Adrenal gland (tissue), 12 donors: ENCODE results near the gene HSD17B2. TPM values are rescaled to one million over a fixed set of nuclear protein-coding genes. Genes with fewer than 3 reads are reported as not detected.

Experiments
- DNase-seq, 7 donors: peaks; one replicate each; pipeline ENCODE4 v3.0.0-alpha.2; 2019 to 2020
- H3K27ac ChIP-seq, 5 donors: fragments of 200-600 bp; sonication (generic) in 4 of 5; 1 replicate in 3 of 5; 2 replicates in 2 of 5; pipeline versions ENCODE4 v1.5.1 to v1.8.0; 2016 to 2020; ENCODE audit warnings: mild to moderate bottlenecking in 1 of 5
- H3K27me3 ChIP-seq: fragments of 200-600 bp; 2 replicates; pipeline ENCODE4 v1.8.0; 2021
- H3K36me3 ChIP-seq, 2 donors: fragments of 200-600 bp; replicated peaks in 1 of 2; 1 replicate in 1 of 2; 2 replicates in 1 of 2; pipeline versions ENCODE4 v1.5.1 to v1.8.0; 2018 to 2022
- H3K4me1 ChIP-seq, 2 donors: fragments of 200-600 bp; replicated peaks in 1 of 2; 1 replicate in 1 of 2; 2 replicates in 1 of 2; pipeline versions ENCODE4 v1.5.1 to v1.8.0; 2018 to 2021
- H3K4me3 ChIP-seq, 4 donors: fragments of 200-600 bp; sonication (generic) in 3 of 4; one replicate each; pipeline ENCODE4 v1.5.1; 2016 to 2018
- H3K9me3 ChIP-seq, 3 donors: fragments of 200-600 bp; sonication (generic) in 1 of 3; replicated peaks in 1 of 3; 1 replicate in 2 of 3; 2 replicates in 1 of 3; pipeline versions ENCODE4 v1.5.1 to v1.8.0; 2016 to 2021
- POLR2A ChIP-seq, 2 donors: fragments of 450-650 bp; IDR thresholded peaks; one replicate each; pipeline ENCODE4 v1.6.1; 2017; ENCODE audit warnings: antibody characterized with exemption in 2 of 2, mild to moderate bottlenecking in 2 of 2, moderate library complexity in 1 of 2
- WGBS, 4 donors: extraction: QIAGEN DNeasy Blood & Tissue Kit in 2 of 4; methylation state at CpG; one replicate each; pipeline versions ENCODE4 v1.1.5 to v1.1.7; 2013 to 2017; 5-methylcytosine and 5-hydroxymethylcytosine counted together
- intact Hi-C, 2 donors: fragments of 100-400 bp; cut with DNase I; formaldehyde crosslinking; loops; one replicate each; pipeline versions ENCODE4 v1.14.1 to v1.15.0; 2022 to 2023
- polyA plus RNA-seq, 3 donors: library from polyadenylated mRNA; stranded (reverse); fragments of 200-250 nt in 2 of 3; fragments of 350-450 nt in 1 of 3; fragmentation: Illumina TruSeq in 1 of 3; extraction: RNeasy Lipid Tissue Mini Kit (QIAGEN cat#74804) in 1 of 3; gene quantifications; one replicate each; pipeline ENCODE4 v1.2.3, GENCODE V29; 2013 to 2014
- total RNA-seq, 9 donors: library from RNA; depleted of rRNA in 4 of 9; stranded (reverse); fragments of >200 nt in 4 of 9; fragments of 120-200 nt in 1 of 9; fragmentation: NEBNext Ultra II Directional in 1 of 9; extraction: Animal tissue kit (Norgen Biotek cat#: 25700) in 1 of 9; gene quantifications; one replicate each; pipeline versions ENCODE4 v1.1.0 to v1.2.4, GENCODE V29; 2013 to 2023
- TF ChIP-seq, protein P1 (sequence below), 6 experiments: fragments of 450-650 bp in 4 of 6; fragments of 200-600 bp in 2 of 6; sonication (generic) in 1 of 6; IDR thresholded peaks; 1 replicate in 5 of 6; 2 replicates in 1 of 6; pipeline versions ENCODE4 v1.5.1 to v1.8.0; 2016 to 2021; ENCODE audit warnings: antibody characterized with exemption in 6 of 6, mild to moderate bottlenecking in 2 of 6, moderate library complexity in 1 of 6
- donor health status: healthy with polysubstance abuse.
- donor health status: Bipolar disorder and iron deficiency.
- donor health status: DM: yes; HTN: yes; CAD: no.
- donor health status: DM: no; HTN: no; CAD: no.
- donor health status: DM: no; HTN: no; CAD: no.
- donor health status: DM: yes; HTN: yes; CAD: no.

Gene HSD17B2
- total and polyA plus RNA-seq, 12 donors = 0.10 to 0.16 TPM; not detected in 10

DNA sequence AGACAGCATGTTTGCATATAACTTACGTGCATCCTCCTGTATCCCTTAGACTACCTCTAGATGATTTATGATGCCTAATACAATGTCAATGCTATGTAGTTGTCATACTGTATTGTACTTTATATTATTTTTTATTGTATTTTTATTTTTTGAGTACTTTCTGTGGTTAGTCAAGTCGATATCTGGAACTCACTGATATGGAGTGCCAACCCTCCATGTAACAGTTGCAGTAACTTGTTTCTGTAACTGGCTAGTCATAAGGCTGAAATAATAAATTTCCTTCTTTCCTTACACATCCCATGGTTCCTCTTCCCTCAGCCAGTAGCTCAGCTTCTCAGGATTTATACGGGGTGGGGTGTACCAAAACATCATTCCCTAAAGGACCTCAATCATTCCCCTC, 111.5 kb downstream of the HSD17B2 start:
- intact Hi-C loops = no loop called here
- DNase-seq = no peak
- Histone ChIP-seq H3K27ac (no peak overlapping the region), H3K9me3 (no peaks in the 10 kb centered on the region), H3K4me1 (no peaks in the 10 kb centered on the region), H3K36me3 (peaks cover 0 to 9% of the 10 kb centered on the region in 2 donors), H3K27me3 (no peaks in the 10 kb centered on the region), H3K4me3 (no peak overlapping the region)
- 59 to 92% (median 73%) methylated on average over 3 of the region's 3 CpGs for WGBS, 4 donors
- TF ChIP-seq, protein P1, sequence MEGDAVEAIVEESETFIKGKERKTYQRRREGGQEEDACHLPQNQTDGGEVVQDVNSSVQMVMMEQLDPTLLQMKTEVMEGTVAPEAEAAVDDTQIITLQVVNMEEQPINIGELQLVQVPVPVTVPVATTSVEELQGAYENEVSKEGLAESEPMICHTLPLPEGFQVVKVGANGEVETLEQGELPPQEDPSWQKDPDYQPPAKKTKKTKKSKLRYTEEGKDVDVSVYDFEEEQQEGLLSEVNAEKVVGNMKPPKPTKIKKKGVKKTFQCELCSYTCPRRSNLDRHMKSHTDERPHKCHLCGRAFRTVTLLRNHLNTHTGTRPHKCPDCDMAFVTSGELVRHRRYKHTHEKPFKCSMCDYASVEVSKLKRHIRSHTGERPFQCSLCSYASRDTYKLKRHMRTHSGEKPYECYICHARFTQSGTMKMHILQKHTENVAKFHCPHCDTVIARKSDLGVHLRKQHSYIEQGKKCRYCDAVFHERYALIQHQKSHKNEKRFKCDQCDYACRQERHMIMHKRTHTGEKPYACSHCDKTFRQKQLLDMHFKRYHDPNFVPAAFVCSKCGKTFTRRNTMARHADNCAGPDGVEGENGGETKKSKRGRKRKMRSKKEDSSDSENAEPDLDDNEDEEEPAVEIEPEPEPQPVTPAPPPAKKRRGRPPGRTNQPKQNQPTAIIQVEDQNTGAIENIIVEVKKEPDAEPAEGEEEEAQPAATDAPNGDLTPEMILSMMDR (IDR thresholded peaks at IDR 0.05) = no peak
- TF ChIP-seq POLR2A (IDR thresholded peaks at IDR 0.05) = no peak

DNA sequence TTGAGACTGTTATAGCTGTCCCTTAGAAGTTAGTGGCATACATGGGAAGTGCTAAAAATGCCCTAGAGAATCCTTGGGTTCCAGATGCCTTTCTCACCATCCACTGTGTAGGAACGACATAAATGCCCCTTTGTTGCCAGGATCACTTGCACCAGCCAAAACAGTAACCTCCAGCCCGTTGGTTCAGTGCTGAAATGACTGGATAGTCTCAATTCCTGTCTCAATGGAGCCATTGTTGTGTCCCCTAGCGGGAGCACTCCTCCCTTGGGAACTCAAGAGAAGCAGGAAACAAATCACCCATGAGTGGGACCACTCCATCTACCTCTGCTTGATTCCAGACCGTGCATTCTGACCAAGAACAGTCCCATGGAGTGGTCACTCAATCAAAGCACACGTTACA, 111.9 kb downstream of the HSD17B2 start:
- Histone ChIP-seq H3K27me3 (no peaks in the 10 kb centered on the region), H3K4me3 (no peak overlapping the region), H3K27ac (no peak overlapping the region), H3K9me3 (no peaks in the 10 kb centered on the region), H3K36me3 (peaks cover 0 to 9% of the 10 kb centered on the region in 2 donors), H3K4me1 (no peaks in the 10 kb centered on the region)
- WGBS, 4 donors = 81 to 95% (median 90%) methylated on average over 5 of the region's 5 CpGs
- intact Hi-C loops = no loop called here
- TF ChIP-seq, protein P1 (IDR thresholded peaks at IDR 0.05) = no peak
- TF ChIP-seq POLR2A (IDR thresholded peaks at IDR 0.05) = no peak
- no peak for DNase-seq

DNA sequence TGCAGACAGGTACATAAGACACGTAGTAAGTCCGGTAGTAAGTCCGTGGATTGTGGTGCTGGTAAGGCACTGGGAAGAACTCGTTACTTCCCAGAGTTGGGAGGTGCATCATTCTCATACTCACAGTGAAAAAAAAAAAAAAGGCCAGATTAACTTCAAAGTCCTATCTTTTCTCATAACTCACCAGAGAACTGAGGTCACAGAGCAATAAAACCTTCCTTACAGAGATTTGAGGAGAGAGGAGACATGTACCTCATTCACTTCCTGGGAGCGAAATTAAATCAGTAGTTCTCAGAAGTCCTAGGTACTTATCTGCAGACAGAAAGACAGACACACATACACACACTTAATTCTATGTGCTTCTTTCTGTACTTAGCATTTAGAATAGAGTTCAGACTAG, 112.5 kb downstream of the HSD17B2 start:
- TF ChIP-seq, protein P1 (IDR thresholded peaks at IDR 0.05) = no peak
- TF ChIP-seq POLR2A (IDR thresholded peaks at IDR 0.05) = no peak
- WGBS, 4 donors = 94 to 99% (median 97%) methylated on average over 5 of the region's 5 CpGs
- peaks cover 0 to 9% of the 10 kb centered on the region in 2 donors for H3K36me3 ChIP-seq
- no peaks in the 10 kb centered on the region for H3K27me3 ChIP-seq
- intact Hi-C loops = no loop called here
- H3K27ac ChIP-seq = no peak overlapping the region
- no peak for DNase-seq
- no peaks in the 10 kb centered on the region for H3K9me3 ChIP-seq
- H3K4me3 ChIP-seq = no peak overlapping the region
- H3K4me1 ChIP-seq = peaks cover 0 to 4% of the 10 kb centered on the region in 2 donors

Other genes with a start within 250 kb of the HSD17B2 start
- gene SDR42E1, start 23.8 kb upstream of the HSD17B2 start, total RNA-seq = under 1 TPM in 8 of 9 donors, not detected in 1; 0.17 to 0.94 (median 0.31) TPM
- under 1 TPM; 0.10 to 0.55 (median 0.16) TPM for gene SDR42E1, start 23.8 kb upstream of the HSD17B2 start, polyA plus RNA-seq
- 10 to 100 TPM; 12.7 to 85.3 (median 20.0) TPM for gene MPHOSPH6, start 135.0 kb downstream of the HSD17B2 start, total RNA-seq
- gene MPHOSPH6, start 135.0 kb downstream of the HSD17B2 start, polyA plus RNA-seq = 10 to 100 TPM; 15.3 to 66.4 (median 29.1) TPM